Measurements from ENCODE around the gene NOTUM. TPM values are rescaled to one million over a fixed set of nuclear protein-coding genes. Genes with fewer than 3 reads are reported as not detected.

Gene NOTUM
- total and polyA plus RNA-seq, 4 donors: 0.19 to 5.4 (median 1.6) TPM

DNA sequence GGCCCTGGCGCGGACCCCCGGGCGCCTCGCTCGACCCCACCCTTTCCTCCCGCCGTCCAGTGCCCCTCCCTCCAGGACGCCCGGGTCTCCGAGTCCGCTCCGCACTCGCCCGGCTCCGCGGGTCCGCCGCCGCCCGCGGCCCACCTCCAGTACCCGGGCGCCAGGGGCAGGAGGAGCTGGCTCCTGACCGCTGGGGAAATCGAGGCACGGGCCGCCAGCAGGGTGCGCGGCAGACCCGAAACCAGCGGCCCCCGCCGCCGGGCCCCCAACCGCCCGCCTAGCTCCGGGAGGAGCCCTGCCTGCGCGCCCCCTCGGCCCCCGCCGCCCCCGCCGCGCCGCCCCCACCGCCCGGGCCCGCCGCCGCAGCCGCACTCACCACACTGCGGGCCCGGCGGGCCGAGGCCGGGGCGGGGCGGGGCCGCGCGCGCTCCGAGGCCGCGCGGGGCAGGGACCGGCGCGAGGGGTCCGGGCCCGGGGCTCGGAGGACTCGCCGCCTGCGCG, 33.8 kb downstream of the NOTUM start:
- no peak for DNase-seq (ENCODE audit: low spot score)
- Histone ChIP-seq H3K4me3 (ENCODE audit: low read depth in 1 of 3, low read length in 3 of 3) (peak overlapping the region; percentile 63 to 93 (median 75)), H3K4me1 (ENCODE audit: control insufficient read depth in 4 of 4, insufficient read depth in 4 of 4, low read length in 3 of 4) (peaks cover 30 to 69% (median 46%) of the 10 kb centered on the region in 4 donors), H3K27me3 (ENCODE audit: control insufficient read depth in 4 of 4, insufficient read depth in 4 of 4, low read length in 3 of 4) (no peaks in the 10 kb centered on the region), H3K9ac (ENCODE audit: low read depth in 1 of 2, low read length in 2 of 2) (peak overlapping the region; percentile 55 to 86), H3K27ac (ENCODE audit: low read depth in 1 of 2, low read length in 2 of 2) (peak overlapping the region; percentile 91 to 96), H3K9me3 (ENCODE audit: control insufficient read depth in 4 of 4, low read length in 3 of 4) (no peaks in the 10 kb centered on the region), H3K36me3 (ENCODE audit: control insufficient read depth in 4 of 4, insufficient read depth in 3 of 4, low read depth in 1 of 4, low read length in 3 of 4) (peaks cover 0 to 4% (median under 1%) of the 10 kb centered on the region in 4 donors)
- WGBS: under 1% methylated on average over 78 of the region's 78 CpGs
- TF ChIP-seq TAF1 (conservative IDR thresholded peaks at IDR 0.05): no peak
- TF ChIP-seq, protein P1, sequence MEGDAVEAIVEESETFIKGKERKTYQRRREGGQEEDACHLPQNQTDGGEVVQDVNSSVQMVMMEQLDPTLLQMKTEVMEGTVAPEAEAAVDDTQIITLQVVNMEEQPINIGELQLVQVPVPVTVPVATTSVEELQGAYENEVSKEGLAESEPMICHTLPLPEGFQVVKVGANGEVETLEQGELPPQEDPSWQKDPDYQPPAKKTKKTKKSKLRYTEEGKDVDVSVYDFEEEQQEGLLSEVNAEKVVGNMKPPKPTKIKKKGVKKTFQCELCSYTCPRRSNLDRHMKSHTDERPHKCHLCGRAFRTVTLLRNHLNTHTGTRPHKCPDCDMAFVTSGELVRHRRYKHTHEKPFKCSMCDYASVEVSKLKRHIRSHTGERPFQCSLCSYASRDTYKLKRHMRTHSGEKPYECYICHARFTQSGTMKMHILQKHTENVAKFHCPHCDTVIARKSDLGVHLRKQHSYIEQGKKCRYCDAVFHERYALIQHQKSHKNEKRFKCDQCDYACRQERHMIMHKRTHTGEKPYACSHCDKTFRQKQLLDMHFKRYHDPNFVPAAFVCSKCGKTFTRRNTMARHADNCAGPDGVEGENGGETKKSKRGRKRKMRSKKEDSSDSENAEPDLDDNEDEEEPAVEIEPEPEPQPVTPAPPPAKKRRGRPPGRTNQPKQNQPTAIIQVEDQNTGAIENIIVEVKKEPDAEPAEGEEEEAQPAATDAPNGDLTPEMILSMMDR (IDR thresholded peaks at IDR 0.05; ENCODE audit: low read depth, low read length, missing input control): no peak
- TF ChIP-seq, protein P2, sequence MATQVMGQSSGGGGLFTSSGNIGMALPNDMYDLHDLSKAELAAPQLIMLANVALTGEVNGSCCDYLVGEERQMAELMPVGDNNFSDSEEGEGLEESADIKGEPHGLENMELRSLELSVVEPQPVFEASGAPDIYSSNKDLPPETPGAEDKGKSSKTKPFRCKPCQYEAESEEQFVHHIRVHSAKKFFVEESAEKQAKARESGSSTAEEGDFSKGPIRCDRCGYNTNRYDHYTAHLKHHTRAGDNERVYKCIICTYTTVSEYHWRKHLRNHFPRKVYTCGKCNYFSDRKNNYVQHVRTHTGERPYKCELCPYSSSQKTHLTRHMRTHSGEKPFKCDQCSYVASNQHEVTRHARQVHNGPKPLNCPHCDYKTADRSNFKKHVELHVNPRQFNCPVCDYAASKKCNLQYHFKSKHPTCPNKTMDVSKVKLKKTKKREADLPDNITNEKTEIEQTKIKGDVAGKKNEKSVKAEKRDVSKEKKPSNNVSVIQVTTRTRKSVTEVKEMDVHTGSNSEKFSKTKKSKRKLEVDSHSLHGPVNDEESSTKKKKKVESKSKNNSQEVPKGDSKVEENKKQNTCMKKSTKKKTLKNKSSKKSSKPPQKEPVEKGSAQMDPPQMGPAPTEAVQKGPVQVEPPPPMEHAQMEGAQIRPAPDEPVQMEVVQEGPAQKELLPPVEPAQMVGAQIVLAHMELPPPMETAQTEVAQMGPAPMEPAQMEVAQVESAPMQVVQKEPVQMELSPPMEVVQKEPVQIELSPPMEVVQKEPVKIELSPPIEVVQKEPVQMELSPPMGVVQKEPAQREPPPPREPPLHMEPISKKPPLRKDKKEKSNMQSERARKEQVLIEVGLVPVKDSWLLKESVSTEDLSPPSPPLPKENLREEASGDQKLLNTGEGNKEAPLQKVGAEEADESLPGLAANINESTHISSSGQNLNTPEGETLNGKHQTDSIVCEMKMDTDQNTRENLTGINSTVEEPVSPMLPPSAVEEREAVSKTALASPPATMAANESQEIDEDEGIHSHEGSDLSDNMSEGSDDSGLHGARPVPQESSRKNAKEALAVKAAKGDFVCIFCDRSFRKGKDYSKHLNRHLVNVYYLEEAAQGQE (IDR thresholded peaks at IDR 0.05): no peak
- TF ChIP-seq YY1 (IDR thresholded peaks at IDR 0.05): no peak
- no peak for TF ChIP-seq NR2F2 (IDR thresholded peaks at IDR 0.05)
- no peak for TF ChIP-seq RAD21 (IDR thresholded peaks at IDR 0.05)
- TF ChIP-seq, protein P3, sequence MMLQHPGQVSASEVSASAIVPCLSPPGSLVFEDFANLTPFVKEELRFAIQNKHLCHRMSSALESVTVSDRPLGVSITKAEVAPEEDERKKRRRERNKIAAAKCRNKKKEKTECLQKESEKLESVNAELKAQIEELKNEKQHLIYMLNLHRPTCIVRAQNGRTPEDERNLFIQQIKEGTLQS (IDR thresholded peaks at IDR 0.05): no peak
- TF ChIP-seq, protein P4, sequence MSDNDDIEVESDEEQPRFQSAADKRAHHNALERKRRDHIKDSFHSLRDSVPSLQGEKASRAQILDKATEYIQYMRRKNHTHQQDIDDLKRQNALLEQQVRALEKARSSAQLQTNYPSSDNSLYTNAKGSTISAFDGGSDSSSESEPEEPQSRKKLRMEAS (IDR thresholded peaks at IDR 0.05): no peak

DNA sequence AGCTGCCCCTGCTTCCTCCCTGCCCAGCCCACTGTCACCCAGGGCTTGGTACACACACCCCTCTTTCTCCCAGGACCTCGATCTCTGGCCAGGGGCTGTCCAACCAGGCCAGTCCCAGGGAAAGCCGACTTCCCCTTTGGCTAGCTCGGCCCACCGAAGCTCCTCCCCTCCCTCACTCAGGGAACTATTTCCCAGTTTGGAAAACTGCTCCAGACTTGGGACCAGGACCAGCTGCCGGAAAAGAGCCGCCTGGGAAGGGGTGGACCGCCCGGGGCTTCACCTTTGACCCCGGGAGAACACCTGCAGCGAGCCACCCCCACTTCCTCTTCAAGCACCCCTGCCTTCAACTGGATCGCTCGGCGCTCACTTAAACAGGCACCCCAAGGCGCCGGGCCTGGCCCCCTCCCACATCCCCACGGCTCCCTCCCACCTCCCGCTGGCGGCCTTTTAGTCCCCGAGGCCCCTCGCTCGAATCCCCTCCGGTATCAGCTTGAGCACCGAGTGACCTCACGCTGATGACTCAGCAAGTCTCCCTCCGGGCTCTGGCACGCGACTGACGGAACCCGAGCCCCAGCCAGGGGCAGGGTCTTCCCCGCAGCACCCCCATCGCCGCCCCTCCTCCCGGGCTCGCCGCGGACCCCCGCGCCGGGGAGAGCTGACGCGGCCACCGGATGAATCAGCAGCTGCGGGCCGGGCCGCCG, 34.4 kb downstream of the NOTUM start:
- H3K9me3 ChIP-seq (ENCODE audit: control insufficient read depth in 4 of 4, low read length in 3 of 4): no peaks in the 10 kb centered on the region
- peak; percentile 76 for DNase-seq (ENCODE audit: low spot score)
- no peaks in the 10 kb centered on the region for H3K27me3 ChIP-seq (ENCODE audit: control insufficient read depth in 4 of 4, insufficient read depth in 4 of 4, low read length in 3 of 4)
- H3K9ac ChIP-seq (ENCODE audit: low read depth in 1 of 2, low read length in 2 of 2): peak overlapping the region; percentile 55 to 86
- peaks cover 34 to 75% (median 51%) of the 10 kb centered on the region in 4 donors for H3K4me1 ChIP-seq (ENCODE audit: control insufficient read depth in 4 of 4, insufficient read depth in 4 of 4, low read length in 3 of 4)
- peak overlapping the region; percentile 91 to 96 for H3K27ac ChIP-seq (ENCODE audit: low read depth in 1 of 2, low read length in 2 of 2)
- WGBS: under 1% methylated on average over 46 of the region's 46 CpGs
- H3K4me3 ChIP-seq (ENCODE audit: low read depth in 1 of 3, low read length in 3 of 3): peak overlapping the region; percentile 63 to 93 (median 75)
- peaks cover 0 to 4% (median 2%) of the 10 kb centered on the region in 4 donors for H3K36me3 ChIP-seq (ENCODE audit: control insufficient read depth in 4 of 4, insufficient read depth in 3 of 4, low read depth in 1 of 4, low read length in 3 of 4)
- TF ChIP-seq FOXA1 (IDR thresholded peaks at IDR 0.05): no peak
- TF ChIP-seq JUND (IDR thresholded peaks at IDR 0.05): no peak
- TF ChIP-seq, protein P1 (IDR thresholded peaks at IDR 0.05; ENCODE audit: low read depth, low read length, missing input control): no peak
- TF ChIP-seq, protein P5, sequence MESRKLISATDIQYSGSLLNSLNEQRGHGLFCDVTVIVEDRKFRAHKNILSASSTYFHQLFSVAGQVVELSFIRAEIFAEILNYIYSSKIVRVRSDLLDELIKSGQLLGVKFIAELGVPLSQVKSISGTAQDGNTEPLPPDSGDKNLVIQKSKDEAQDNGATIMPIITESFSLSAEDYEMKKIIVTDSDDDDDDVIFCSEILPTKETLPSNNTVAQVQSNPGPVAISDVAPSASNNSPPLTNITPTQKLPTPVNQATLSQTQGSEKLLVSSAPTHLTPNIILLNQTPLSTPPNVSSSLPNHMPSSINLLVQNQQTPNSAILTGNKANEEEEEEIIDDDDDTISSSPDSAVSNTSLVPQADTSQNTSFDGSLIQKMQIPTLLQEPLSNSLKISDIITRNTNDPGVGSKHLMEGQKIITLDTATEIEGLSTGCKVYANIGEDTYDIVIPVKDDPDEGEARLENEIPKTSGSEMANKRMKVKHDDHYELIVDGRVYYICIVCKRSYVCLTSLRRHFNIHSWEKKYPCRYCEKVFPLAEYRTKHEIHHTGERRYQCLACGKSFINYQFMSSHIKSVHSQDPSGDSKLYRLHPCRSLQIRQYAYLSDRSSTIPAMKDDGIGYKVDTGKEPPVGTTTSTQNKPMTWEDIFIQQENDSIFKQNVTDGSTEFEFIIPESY (IDR thresholded peaks at IDR 0.05): no peak
- TF ChIP-seq RXRA (IDR thresholded peaks at IDR 0.05): peak; percentile 77 to 83
- TF ChIP-seq HNF4A (conservative IDR thresholded peaks at IDR 0.05): peak; percentile 73 to 77
- TF ChIP-seq, protein P2 (IDR thresholded peaks at IDR 0.05): peak; percentile 93
- TF ChIP-seq HNF4G (IDR thresholded peaks at IDR 0.05): peak; percentile 22
- peak in 1 of 2 donors; percentile 74 for TF ChIP-seq GABPA (IDR thresholded peaks at IDR 0.05 in 1 of 2, conservative IDR thresholded peaks at IDR 0.05 in 1 of 2)
- peak in 1 of 2 donors; percentile 51 for TF ChIP-seq RAD21 (IDR thresholded peaks at IDR 0.05)
- no peak for TF ChIP-seq TAF1 (conservative IDR thresholded peaks at IDR 0.05)
- TF ChIP-seq EGR1 (IDR thresholded peaks at IDR 0.05; ENCODE audit: low read depth in 2 of 2): peak; percentile 70 to 81

Data from liver (tissue), 9 donors.